ENCODE results near the gene ACSS2. TPM values are rescaled to one million over a fixed set of nuclear protein-coding genes. Genes with fewer than 3 reads are reported as not detected.

The ACSS2 gene
- total and polyA plus RNA-seq, 10 of the 15 experiments (the other 5 are each of a cell fraction or from before 2014, with no cell fraction given), result 2.8 to 37.2 (median 24.2) TPM

- no peak for TF ChIP-seq ZBTB11 (CRISPR knock-in tag; IDR thresholded peaks at IDR 0.05)
- no peak for TF ChIP-seq SREBF2 (IDR thresholded peaks at IDR 0.05; ENCODE audit: low read length)
- TF ChIP-seq TCF7 (IDR thresholded peaks at IDR 0.05; ENCODE audit: borderline replicate concordance), result no peak
- no peak for TF ChIP-seq JUND (IDR thresholded peaks at IDR 0.05; ENCODE audit: low read depth, low read length)
- TF ChIP-seq ELK1 (IDR thresholded peaks at IDR 0.05; ENCODE audit: low read depth, low read length), result no peak
These were observed 7.4 kb downstream of the ACSS2 start (continued) for GRCh38 chr20:34883809-34884208.

GRCh38 chr20:34884260-34884659 lies 7.8 kb downstream of the ACSS2 start:
- no peak overlapping the region for H3K4me3 ChIP-seq
- no peaks in the 10 kb centered on the region for H3K9me3 ChIP-seq (replicated peaks; ENCODE audit: control insufficient read depth, insufficient read depth, low read length)
- ChIA-PET CTCF (interaction anchor here (1.2 kb wide), 1 partner anchor 12 kb away, joined by 3 read pairs; no protein-coding TSS in a partner anchor), RAD21 (ENCODE audit: unreplicated experiment) (no interaction called here), SMC1A (ENCODE audit: uncharacterized antibody, unreplicated experiment) (interaction anchor here (1.5 kb wide), 1 partner anchor 9 kb away, joined by 3 read pairs; no protein-coding TSS in a partner anchor), POLR2A (no interaction called here)
- in situ Hi-C loops (cut with MboI), result no loop called here
- no TSS peak for BruUV-seq (replicated peaks)
- intact Hi-C loops (cut with micrococcal nuclease; ENCODE audit: unreplicated experiment), result no loop called here
- no peak overlapping the region for H3K27ac ChIP-seq (ENCODE audit: control insufficient read depth, insufficient read depth)
- ATAC-seq (no peak), DNase-seq (ENCODE audit: low read depth, low spot score) (no peak), FAIRE-seq (no peak)
- H3K27me3 ChIP-seq (replicated peaks in 1 of 2; ENCODE audit: control insufficient read depth in 2 of 2, insufficient read depth in 2 of 2, low read length in 1 of 2), result no peaks in the 10 kb centered on the region
- peaks cover 17% of the 10 kb centered on the region; the same call in 1 of the 2 replicates for H3K4me1 ChIP-seq (ENCODE audit: control insufficient read depth, insufficient read depth, low read length)
- H3K79me2 ChIP-seq (ENCODE audit: control insufficient read depth, insufficient read depth, low read length), result no peaks in the 10 kb centered on the region
- no peak overlapping the region for H3K9ac ChIP-seq (ENCODE audit: control insufficient read depth, insufficient read depth, low read length)
- 0% methylated on average over 1 of the region's 1 CpG for WGBS (ENCODE audit: insufficient coverage, insufficient replicate concordance, low lambda C conversion rate, missing lambda C conversion rate)
- H3K4me2 ChIP-seq (ENCODE audit: control insufficient read depth, insufficient read depth), result no peak overlapping the region
- no peak overlapping the region for H2AFZ ChIP-seq (ENCODE audit: control insufficient read depth, low read depth, low read length)
- no peak for TF ChIP-seq ETV6 (conservative IDR thresholded peaks at IDR 0.05 in 1 of 2, IDR thresholded peaks at IDR 0.05 in 1 of 2; ENCODE audit: borderline replicate concordance in 1 of 2, low read depth in 1 of 2)
- TF ChIP-seq E2F4 (IDR thresholded peaks at IDR 0.05; ENCODE audit: low read depth, low read length), result no peak
- TF ChIP-seq PBX3 (IDR thresholded peaks at IDR 0.05; ENCODE audit: insufficient replicate concordance, low read depth, low read length), result no peak
- TF ChIP-seq EGR1 (IDR thresholded peaks at IDR 0.05; ENCODE audit: borderline replicate concordance in 1 of 2, low read depth in 2 of 2, low read length in 2 of 2), result no peak
- no peak for TF ChIP-seq RCOR1 (conservative IDR thresholded peaks at IDR 0.05; ENCODE audit: low read depth, low read length)
- no peak for TF ChIP-seq SREBF2 (IDR thresholded peaks at IDR 0.05; ENCODE audit: low read length)
- TF ChIP-seq REST (IDR thresholded peaks at IDR 0.05; ENCODE audit: low read depth, low read length), result no peak
- no peaks in the 10 kb centered on the region for H4K20me1 ChIP-seq (ENCODE audit: control insufficient read depth, insufficient read depth)
- no peaks in the 10 kb centered on the region for H3K36me3 ChIP-seq (ENCODE audit: control insufficient read depth in 2 of 2, insufficient read depth in 2 of 2, low read length in 1 of 2)

Data from GM12878 (cell line).